DMS79 treated with DMSO at 0.1 percent for 48 hours (cell line): Measurements from ENCODE around the gene PKDREJ.
A peak's percentile ranks its signal among the peaks of the same experiment; 100 is the strongest.
"Not testable (repeated sequence)": the region's sequence is repeated elsewhere in the genome, so short reads cannot be mapped to it uniquely, and the experiment has no call there.

Experiments used
- DNase-seq: peaks from one replicate; lab custom pipeline; 2025; lab: John Stamatoyannopoulos, UW

Gene PKDREJ

GRCh38 chr22:46263216-46263590 is at the start of gene PKDREJ:
PKDREJ (minus strand) TSS chr22:46263343; CDS start chr22:46263322, 21 bp downstream.
- DNase-seq: no peak

GRCh38 chr22:46312848-46313247 is 49.7 kb upstream of the PKDREJ start:
- not testable (repeated sequence) for DNase-seq

GRCh38 chr22:46312056-46312455 is 48.9 kb upstream of the PKDREJ start:
- no peak for DNase-seq

GRCh38 chr22:46309526-46310085 is 46.5 kb upstream of the PKDREJ start:
- DNase-seq: no peak

- no peak for DNase-seq
Observed at GRCh38 chr22:46308283-46308988, 45.3 kb upstream of the PKDREJ start.

- no peak for DNase-seq
Observed at GRCh38 chr22:46303347-46303965, 40.3 kb upstream of the PKDREJ start.

GRCh38 chr22:46300491-46300890 is 37.3 kb upstream of the PKDREJ start:
- DNase-seq: no peak

GRCh38 chr22:46299101-46299500 is 36.0 kb upstream of the PKDREJ start:
- DNase-seq: no peak

GRCh38 chr22:46297151-46297812 is 34.1 kb upstream of the PKDREJ start:
- DNase-seq: peak; percentile 5

- peak; percentile 88 for DNase-seq
Observed at GRCh38 chr22:46296257-46297150, 33.4 kb upstream of the PKDREJ start, which contains the start of gene GTSE1. GTSE1 (plus strand) TSS chr22:46296870; CDS start chr22:46297401, 531 bp downstream.

- no peak for DNase-seq
Observed at GRCh38 chr22:46295277-46295971, 32.3 kb upstream of the PKDREJ start.

- DNase-seq: no peak
Observed at GRCh38 chr22:46294784-46295183, 31.6 kb upstream of the PKDREJ start.

- no peak for DNase-seq
Observed at GRCh38 chr22:46293577-46294260, 30.6 kb upstream of the PKDREJ start.

GRCh38 chr22:46292732-46293131 is 29.6 kb upstream of the PKDREJ start:
- no peak for DNase-seq

GRCh38 chr22:46292173-46292572 is 29.0 kb upstream of the PKDREJ start:
- DNase-seq: no peak

- DNase-seq: no peak
Observed at GRCh38 chr22:46290843-46291785, 28.0 kb upstream of the PKDREJ start.

GRCh38 chr22:46290121-46290842 is 27.1 kb upstream of the PKDREJ start:
- DNase-seq: no peak

- no peak for DNase-seq
Observed at GRCh38 chr22:46289244-46289891, 26.2 kb upstream of the PKDREJ start.
